Caki2 (cell line): ENCODE measurements around the gene FNIP2. TPM values are rescaled to one million over a fixed set of nuclear protein-coding genes. Genes with fewer than 3 reads are reported as not detected.
"Not testable (repeated sequence)": the region's sequence is repeated elsewhere in the genome, so short reads cannot be mapped to it uniquely, and the experiment has no call there.

Source experiments
- DNase-seq: peaks from one replicate; pipeline ENCODE4 v3.0.0-alpha.2; 2015; ENCODE audit warnings: low read depth
- in situ Hi-C: cut with HindIII; loops from 2 replicates; pipeline ENCODE4 v1.10.0; 2016; ENCODE audit warnings: low sequenced_read_pairs, low pct_unique_long_range_greater_than_20kb, mixed read lengths
- total RNA-seq: library from RNA; depleted of rRNA; stranded (reverse); fragments of >200 nt; shearing (Covaris generic); gene quantifications from 2 replicates; pipeline ENCODE4 v1.2.3, GENCODE V29; 2014; ENCODE audit warnings: low replicate concordance

The FNIP2 gene
- total RNA-seq, 1 experiment from 2014 or later: 43.5 TPM

DNA sequence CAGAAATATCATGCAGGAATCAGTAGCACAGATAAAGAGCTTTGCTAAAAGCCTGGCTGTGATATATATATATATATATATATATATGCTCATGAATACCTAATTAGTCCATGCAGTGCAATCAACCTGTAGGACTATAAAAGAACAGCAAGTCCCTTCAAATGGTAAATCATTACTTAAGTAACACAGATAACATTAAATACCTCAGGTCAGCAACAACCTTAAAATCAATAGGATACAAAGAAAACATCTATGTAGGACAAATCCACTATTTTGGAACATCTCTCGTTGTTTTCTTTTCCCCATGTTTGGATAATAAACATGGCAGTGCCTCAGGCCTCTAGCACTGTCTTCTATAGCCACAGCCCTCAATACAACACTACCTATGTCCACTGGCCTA lies 106.6 kb downstream of the FNIP2 start:
- in situ Hi-C loops: no loop called here
- DNase-seq: no peak

DNA sequence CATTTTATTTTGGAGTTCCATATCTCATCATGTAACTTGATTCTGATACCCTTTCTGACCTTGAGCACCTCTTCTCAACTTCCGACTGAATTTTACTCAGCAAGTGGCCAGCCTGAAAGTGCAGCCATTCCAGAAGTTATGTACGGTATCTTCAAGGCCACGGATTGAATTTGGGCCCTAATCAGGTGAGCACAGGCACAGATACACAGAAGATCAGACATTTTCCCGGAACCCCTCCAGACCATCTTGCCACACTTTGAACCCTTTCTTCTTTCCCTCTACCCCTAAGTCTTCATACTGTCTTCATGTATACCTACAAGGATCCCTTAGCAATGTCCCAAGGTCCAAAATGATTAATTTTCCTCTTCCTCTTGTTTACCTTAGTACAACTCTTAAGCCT lies 108.2 kb downstream of the FNIP2 start:
- in situ Hi-C loops: no loop called here
- DNase-seq: no peak

DNA sequence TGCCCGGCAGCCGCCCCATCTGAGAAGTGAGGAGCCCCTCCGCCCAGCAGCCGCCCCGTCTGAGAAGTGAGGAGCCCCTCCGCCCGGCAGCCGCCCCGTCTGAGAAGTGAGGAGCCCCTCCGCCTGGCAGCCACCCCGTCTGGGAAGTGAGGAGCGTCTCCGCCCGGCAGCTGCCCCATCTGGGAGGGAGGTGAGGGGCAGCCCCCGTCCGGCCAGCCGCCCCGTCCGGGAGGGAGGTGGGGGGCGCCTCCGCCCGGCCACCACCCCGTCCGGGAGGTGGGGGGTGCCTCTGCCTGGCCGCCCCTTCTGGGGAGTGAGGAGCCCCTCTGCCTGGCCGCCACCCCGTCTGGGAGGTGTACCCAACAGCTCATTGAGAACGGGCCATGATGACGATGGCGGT lies 113.3 kb downstream of the FNIP2 start:
- in situ Hi-C loops, DNase-seq: not testable (repeated sequence)

DNA sequence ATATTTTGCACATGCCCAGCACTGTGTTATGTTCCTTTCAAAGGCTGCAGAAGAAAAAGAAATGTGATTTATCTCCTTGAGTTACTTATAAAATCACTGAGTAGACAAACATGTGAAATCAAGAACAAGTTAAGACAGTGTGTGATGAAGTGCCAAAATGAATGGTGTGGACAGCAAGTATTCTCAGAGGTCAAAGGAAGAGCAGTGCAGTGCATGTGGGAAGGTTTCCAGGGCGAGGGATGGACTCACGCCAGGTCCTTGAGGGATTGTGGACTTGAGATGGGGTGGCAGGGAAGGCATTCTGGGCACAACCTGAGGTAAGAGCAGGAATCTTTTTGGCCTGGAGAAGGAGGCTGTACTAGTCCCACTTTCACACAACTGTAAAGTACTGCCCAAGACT lies 115.5 kb downstream of the FNIP2 start:
- in situ Hi-C loops: no loop called here
- no peak for DNase-seq

DNA sequence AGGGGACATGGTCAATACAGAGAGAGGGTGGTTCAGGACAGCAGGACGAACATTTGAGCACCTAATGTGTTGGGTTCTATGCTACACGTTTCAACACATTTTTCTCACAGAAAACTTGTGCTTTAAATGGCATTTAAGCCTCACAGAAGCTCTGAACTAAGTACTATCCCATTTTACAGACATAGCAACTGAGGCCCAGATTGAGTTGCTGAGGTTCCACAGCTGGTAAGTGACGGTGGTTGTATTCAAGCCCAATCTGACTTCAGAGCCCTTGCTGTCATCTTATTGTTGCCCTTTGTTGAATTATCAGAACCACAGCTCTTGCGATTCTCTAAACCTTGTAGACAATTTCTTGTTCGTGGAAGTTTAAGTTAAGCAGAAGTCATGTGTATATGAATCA lies 116.7 kb downstream of the FNIP2 start:
- DNase-seq: no peak
- in situ Hi-C loops: no loop called here

DNA sequence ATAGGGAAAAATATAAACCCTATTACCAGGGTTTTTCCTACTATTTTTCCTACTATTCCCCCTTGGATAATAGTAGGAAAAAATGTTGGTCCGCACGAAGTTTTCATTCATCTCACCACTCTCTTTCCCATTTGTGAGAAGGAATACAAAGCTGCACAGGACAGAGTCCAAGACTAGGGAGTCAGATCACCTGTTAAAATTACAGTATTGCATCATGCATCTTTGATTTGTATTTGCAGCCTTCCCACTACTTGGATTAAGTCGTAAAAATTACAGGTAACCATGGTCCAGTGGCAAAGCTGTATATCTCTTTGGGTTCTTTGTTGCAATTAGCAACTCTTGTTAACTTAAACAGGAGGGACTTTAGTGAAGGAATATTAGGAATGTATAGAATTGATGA lies 121.5 kb downstream of the FNIP2 start:
- DNase-seq: no peak
- in situ Hi-C loops: no loop called here

DNA sequence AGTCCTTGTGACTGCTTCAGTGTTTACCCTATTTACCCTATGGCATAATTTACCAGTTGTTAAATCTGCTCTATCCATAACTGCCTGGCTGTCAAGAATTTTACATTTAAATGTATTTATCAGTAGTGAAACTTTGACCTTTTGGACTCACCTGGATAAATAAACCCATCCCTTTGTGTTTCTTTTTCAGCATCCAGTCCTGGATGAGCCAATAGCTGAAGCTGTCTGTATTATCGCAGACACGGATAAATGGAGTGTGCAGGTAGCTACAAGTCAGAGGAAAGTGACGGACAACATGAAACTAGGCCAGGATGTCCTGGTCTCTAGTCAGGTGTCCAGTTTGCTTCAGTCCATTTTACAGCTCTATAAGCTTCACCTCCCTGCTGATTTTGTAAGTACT lies 122.4 kb downstream of the FNIP2 start:
- no peak for DNase-seq
- in situ Hi-C loops: no loop called here

DNA sequence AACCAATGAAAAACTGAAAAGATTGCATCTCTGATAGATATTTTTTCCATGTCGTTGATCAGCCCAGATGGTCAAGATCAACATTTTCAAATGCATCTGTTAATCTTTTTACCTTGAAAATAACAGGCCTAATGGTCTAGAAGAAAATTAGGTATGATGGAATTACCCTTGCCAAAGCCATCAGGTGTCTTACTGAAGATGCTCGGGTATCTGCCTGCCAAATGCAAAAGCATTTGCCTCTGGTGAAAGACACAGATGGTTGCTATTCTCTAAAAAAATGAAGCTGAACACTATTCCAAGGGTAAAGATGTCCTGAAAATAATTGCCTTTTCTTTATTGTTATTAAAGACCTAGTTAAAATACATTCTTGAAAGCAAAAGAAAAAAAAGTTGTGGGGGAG lies 126.0 kb downstream of the FNIP2 start:
- no peak for DNase-seq
- in situ Hi-C loops: no loop called here

DNA sequence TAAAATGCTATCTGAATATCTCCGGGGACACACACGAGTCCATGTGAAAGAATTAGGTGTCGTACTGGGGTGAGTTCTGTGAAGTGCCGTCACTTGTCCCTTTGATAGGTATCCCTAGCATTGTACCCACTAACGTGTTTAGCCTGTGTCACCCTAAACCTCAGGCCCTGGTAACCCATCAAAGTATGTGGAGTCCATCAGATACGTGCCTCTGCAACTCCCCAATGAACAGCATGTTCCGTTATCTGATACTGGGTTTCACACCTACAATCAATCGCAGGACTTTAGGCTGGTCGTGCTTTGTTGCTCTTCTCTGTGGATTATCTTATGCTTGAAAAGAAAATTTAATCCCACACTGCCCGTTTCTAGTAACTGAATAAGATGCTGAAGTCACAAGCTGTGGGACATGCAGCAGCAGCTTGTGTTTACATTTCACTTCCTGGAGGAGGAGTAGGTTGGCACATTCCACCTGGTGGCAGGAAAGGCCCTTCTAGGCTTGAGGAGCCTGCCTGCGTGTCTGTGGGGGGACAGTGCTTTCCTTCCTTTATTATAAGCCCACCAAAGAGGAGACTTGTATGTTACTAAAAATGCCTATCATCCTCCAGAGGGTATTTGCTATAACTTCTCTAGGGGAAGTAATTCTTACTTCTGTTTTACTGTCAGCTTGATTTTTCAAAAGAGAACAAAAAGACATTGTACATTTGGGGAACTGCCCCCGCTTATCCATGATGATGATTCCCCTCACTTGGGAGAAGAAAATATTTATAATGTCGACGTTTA lies 127.2 kb downstream of the FNIP2 start:
- in situ Hi-C loops: no loop called here
- no peak for DNase-seq

DNA sequence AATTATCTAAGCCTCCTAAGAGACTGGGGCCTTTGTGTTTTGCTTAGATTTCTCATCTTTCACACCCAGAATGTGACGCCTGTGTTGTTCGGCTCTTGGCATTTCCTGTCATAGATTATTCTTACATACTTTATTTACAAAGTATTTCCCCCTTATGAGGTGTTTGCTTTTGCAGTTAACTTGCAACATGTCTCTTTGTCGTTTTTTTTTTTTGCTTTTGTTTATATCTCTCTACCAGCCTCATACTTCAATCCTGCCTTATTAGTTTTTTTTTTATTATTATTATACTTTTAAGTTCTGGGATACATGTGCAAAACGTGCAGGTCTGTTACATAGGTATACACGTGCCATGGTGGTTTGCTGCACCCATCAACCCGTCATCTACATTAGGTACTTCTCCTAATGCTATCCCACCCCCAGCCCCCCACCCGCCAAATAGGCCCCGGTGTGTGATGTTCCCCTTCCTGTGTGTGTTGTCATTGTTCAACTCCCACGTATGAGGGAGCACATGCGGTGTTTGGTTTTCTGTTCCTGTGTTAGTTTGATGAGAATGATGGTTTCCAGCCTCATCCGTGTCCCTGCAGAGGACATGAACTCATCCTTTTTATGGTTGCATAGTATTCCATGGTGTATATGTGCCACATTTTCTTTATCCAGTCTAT lies 127.9 kb downstream of the FNIP2 start:
- DNase-seq, in situ Hi-C loops: not testable (repeated sequence)

DNA sequence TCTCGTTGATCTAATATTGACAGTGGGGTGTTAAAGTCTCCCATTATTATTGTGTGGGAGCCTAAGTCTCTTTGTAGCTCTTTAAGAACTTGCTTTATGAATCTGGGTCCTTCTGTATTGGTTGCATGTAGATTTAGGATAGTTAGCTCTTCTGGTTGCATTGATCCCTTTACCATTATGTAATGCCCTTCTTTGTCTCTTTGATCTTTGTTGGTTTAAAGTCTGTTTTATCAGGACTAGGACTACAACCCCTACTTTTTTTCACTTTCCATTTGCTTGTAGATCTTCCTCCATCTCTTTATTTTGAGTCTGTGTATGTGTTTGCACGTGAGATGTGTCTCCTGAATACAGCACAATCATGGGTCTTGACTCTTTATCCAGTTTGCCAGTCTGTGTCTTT lies 131.6 kb downstream of the FNIP2 start:
- in situ Hi-C loops, DNase-seq: not testable (repeated sequence)

DNA sequence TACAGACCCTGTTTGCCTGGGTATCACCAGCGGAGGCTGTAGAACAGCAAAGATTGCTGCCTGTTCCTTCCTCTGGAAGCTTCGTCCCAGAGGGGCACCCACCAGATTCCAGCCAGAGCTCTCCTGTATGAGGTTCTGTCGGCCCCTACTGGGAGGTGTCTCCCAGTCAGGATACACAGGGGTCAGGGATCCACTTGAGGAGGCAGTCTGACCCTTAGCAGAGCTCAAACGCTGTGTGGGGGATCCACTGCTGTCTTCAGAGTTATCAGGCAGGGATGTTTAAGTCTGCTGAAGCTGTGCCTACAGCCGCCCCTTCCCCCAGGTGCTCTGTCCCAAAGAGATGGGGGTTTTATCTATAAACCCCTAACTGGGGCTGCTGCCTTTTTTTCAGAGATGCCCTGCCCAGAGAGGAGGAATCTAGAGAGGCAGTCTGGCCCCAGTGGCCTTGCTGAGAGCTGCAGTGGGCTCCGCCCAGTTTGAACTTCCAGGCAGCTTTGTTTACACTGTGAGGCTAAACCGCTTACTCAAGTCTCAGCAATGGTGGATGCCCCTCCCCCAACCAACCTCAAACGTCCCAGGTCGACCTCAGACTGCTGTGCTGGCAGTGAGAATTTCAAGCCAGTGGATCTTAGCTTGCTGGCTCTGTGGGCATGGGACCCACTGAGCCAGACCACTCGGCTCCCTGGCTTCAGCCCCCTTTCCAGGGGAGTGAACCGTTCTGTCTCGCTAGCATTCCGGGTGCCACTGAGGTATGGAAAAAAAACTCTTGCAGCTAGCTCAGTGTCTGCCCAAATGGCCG lies 133.7 kb downstream of the FNIP2 start:
- peak; percentile 73 for DNase-seq
- in situ Hi-C loops: not testable (repeated sequence)

DNA sequence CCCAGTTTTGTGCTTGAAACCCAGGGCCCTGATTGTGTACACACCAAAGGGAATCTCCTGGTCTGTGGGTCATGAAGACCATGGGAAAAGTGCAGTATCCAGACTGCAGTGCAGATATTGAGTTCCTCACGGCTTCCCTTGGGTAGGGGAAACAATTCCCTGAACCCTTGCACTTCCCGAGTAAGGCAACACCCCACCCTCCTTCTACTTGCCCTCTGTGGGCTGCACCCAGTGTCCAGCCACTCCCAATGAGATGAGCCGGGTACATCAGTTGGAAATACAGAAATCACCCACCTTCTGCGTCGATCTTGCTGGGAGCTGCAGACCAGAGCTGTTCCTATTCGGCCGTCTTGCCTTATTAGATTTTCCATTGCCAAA lies 134.2 kb downstream of the FNIP2 start:
- DNase-seq: no peak
- in situ Hi-C loops: no loop called here

DNA sequence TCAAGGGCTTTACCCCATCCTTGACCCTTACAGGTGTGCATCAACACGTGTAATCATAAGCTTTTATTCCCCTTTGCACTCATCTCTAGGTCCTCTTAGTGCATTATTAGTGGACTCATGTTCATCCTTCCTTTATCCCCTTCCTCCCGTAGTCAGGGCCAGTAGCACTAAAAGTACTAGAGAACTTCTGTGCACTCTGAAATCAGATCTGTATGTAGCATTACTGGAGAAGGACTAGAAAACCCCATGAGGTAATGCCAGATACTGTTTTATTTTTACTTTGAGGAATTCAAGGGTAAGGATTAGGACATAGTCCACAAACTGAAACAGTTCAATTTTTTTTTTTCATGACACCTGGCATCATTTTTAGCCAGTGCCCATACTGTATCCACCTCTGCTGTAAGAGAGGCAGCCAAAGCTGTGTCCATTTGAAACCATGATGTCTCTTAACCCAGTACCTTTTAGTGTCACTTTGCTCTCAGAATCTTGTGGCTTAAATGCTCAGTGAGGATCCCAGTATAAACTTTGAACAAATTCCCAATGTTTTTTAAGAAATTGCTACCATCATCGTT lies 134.7 kb downstream of the FNIP2 start:
- no peak for DNase-seq
- in situ Hi-C loops: no loop called here

DNA sequence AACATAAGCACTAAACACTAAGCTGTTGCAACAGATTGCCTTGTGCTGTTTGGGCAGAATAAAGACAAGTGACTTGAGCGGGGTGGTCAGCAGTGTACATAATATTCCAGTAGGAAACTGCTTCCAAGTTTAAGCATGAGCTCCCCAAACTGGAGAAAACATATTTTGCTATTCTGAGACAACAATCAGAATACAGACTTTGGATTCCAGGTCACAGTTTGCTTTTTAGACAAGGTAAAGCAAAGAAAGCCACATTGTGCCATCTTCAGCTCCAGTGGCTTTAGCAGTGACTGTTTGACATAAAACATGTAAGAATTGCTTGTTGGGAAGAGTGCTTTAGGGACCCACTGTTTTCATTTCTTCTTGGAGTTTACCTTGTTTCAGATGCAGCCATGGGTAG lies 136.0 kb downstream of the FNIP2 start:
- DNase-seq: no peak
- in situ Hi-C loops: no loop called here

DNA sequence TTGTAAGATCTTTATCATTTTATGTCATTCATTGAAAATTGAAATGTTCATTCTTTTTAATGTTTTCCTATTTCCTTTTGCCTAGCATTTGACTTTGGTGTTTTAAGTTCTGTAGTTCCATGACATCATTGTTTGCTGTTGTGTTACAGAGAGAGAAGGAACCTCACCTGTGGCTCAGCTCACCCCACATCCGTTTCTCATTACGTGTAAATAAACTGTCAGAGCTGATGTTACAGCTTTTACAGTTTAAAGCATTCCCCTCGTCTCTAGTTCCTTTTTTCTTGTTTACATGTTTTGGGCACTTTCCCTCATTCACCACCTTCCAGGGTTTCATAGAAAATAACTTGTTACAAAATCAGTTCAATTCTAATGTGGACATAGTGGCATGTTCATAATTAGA lies 137.2 kb downstream of the FNIP2 start:
- no peak for DNase-seq
- in situ Hi-C loops: no loop called here

DNA sequence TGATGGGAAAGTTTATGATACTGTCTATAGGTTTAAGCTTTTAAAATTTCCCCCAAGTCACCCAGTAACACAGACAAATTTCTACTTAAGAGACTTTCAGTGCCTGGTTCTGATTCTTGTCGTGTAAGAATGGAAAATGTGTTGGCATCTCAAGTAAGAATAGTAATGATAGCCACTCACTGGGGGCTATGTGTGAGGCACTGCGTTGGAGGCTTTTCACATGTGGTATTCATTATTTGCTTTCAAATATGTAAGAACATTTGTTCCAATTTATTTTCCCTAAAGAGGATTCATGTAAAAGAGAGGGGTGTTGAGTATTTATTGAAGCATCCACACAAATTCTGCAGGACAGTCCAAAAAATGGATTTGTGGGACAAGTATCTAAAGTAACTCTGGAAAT lies 143.6 kb downstream of the FNIP2 start:
- DNase-seq: no peak
- in situ Hi-C loops: no loop called here

DNA sequence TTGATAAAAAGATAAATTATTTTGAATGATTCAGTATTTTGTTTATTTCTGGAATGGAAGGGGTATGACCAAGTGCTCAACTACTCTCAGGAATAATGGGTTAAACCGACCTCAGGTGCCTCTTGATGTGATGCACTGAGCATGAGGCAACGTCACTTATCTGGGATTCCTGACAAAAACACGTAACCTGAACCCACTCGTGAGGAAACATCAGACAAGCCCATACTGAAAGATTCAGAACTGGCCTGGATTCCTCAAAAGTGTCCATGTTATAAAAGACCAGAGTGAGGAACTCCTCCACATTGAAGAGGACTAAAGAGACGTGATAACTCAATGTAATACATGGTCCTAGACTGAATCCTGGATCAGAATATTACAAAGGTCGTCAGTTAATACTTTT lies 144.0 kb downstream of the FNIP2 start:
- in situ Hi-C loops: no loop called here
- DNase-seq: no peak

DNA sequence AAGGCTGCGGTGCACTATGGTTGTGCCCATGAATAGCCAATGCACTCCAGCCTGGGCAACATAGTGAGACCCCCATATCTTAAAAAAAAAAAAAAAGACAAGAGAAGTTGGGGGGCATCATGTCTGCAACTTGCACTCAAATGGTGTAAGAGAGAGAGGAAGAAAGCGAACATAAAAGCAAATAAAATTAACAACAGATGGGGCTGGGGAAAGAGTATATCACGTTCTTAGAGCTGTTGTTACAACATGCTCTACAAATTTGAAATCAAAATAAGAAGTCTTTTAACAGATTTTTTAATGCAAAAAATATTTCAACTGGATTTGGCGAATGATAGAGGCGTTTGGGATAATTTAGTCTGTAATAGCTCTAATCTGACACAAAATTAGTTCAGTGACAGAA lies 144.9 kb downstream of the FNIP2 start:
- in situ Hi-C loops: no loop called here
- no peak for DNase-seq
